DND-41 (cell line): ENCODE measurements around the gene ARHGAP18.

Source experiments
- EZH2 ChIP-seq: IDR thresholded peaks from 3 replicates; pipeline ENCODE4 v1.6.1; 2012; ENCODE audit warnings: borderline replicate concordance, low read depth, mild to moderate bottlenecking, moderate library complexity, low read length, inconsistent platforms; ENCODE audit not compliant: severe bottlenecking
- TF ChIP-seq, protein P1 (sequence below): IDR thresholded peaks from 2 replicates; pipeline ENCODE4 v1.5.1; 2012; ENCODE audit warnings: borderline replicate concordance, low read length, moderate library complexity, mild to moderate bottlenecking; ENCODE audit not compliant: poor library complexity, severe bottlenecking; ENCODE audit errors: extremely low read depth

DNA sequence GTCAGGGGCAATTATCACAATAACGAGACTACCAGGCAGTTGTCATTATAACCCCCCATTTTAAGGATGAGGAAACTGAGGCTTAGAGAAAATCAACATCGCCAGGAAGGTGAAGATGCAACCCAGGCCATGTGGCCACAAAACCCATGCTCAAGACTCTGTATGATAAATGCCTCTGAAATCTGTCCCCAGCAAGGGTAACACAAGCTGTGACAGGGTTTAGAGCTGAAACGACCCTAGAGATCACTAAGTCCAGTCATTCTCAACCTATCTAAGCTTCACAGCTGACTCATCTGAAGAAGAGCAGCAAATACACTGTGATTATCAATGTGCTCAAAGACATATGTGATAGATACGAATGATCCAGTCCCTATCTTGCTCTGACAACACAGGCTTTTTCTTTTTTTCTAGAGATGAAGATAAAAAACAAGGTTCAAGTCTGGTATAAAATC, 47.0 kb downstream of the ARHGAP18 start:
- no peak for TF ChIP-seq EZH2
- TF ChIP-seq, protein P1, sequence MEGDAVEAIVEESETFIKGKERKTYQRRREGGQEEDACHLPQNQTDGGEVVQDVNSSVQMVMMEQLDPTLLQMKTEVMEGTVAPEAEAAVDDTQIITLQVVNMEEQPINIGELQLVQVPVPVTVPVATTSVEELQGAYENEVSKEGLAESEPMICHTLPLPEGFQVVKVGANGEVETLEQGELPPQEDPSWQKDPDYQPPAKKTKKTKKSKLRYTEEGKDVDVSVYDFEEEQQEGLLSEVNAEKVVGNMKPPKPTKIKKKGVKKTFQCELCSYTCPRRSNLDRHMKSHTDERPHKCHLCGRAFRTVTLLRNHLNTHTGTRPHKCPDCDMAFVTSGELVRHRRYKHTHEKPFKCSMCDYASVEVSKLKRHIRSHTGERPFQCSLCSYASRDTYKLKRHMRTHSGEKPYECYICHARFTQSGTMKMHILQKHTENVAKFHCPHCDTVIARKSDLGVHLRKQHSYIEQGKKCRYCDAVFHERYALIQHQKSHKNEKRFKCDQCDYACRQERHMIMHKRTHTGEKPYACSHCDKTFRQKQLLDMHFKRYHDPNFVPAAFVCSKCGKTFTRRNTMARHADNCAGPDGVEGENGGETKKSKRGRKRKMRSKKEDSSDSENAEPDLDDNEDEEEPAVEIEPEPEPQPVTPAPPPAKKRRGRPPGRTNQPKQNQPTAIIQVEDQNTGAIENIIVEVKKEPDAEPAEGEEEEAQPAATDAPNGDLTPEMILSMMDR, result no peak
